SH-SY5Y (cell line): ENCODE data around the gene PGS1.

Experiments
- GATA2 ChIP-seq: IDR thresholded peaks from 2 replicates; pipeline ENCODE4 v1.6.1; 2011; ENCODE audit warnings: mild to moderate bottlenecking, low read depth, low read length
- GATA3 ChIP-seq: IDR thresholded peaks from 2 replicates; pipeline ENCODE4 v1.6.1; 2011; ENCODE audit warnings: low read depth, mild to moderate bottlenecking, low read length, moderate library complexity

DNA sequence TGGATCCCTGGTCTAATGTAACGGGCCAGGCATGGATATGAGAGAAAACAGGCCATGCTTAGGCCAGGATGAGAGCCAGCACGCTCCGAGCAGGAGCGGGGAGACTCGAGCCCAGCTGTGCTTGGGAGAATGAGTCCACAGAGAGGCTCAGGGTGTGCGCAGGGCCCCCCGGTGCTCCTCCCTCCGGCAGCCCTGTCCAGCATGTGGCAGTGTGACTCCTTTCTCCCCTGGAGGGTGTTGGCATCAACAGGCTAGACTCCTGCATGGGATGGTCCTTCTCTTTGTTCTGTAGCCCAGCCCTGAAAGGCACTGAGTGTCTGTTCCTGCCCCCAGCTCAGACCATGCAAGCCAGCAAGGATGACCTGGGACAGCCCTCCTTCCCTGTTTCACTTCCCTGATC lies 23.4 kb downstream of the PGS1 start:
- TF ChIP-seq GATA3 (no peak), GATA2 (no peak)
